GF-D8 (cell line): ENCODE results near the gene BUD31.
"Not testable (repeated sequence)": the region's sequence is repeated elsewhere in the genome, so short reads cannot be mapped to it uniquely, and the experiment has no call there.

Experiments used
- DNase-seq: peaks from one replicate; lab custom pipeline; 2025; lab: John Stamatoyannopoulos, UW

BUD31 gene

GRCh38 chr7:99380823-99381663, 27.7 kb upstream of the BUD31 start:
- DNase-seq = peak; percentile 12

GRCh38 chr7:99381664-99382075, 27.1 kb upstream of the BUD31 start:
- no peak for DNase-seq

DNA sequence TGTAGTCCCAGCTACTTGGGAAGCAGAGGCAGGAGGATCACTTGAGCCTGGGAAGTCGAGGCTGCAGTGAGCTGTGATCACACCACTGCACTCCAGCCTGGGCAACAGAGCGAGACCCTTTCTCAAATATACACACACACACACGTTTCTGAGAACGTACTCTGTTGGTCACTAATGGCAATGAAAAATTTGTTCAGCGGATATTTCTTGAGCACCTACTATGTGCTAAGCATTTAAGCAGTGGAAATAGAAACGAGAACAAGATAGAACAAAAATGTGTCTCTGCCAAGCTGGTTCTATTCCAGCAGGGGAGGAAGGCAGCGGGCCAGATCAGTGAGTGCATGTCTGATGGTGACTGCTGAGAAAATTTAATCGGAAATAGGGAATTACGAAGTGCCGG, 25.6 kb upstream of the BUD31 start:
- DNase-seq = no peak

DNA sequence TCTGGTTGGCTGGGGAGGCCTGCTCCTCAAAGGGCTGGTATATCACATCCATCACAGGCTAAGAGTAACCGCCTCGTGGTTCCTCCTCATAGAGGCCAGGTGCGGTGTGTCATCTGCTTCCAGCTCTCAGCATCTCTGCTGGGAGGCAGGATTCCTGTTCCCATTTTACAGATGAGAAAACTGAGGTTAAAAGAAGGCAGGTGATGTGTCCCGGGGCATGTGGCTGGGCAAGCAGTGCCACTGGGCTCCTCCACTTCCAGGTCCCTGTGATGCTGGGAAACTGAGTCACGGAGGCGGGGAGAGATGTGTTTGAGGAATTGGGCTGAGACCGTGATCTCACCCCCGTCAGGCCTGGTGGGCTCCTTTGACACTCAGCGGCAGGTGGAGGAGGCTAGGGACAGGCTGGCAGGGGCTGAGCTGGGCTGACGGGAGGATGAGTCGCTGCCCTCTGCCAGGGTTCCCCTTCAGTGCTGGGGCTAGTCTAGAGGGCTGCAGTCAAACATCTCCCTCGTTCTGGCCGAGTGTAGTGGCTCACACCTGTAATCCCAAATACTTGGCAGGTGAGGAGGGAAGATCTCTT, 24.9 kb upstream of the BUD31 start:
- no peak for DNase-seq

DNA sequence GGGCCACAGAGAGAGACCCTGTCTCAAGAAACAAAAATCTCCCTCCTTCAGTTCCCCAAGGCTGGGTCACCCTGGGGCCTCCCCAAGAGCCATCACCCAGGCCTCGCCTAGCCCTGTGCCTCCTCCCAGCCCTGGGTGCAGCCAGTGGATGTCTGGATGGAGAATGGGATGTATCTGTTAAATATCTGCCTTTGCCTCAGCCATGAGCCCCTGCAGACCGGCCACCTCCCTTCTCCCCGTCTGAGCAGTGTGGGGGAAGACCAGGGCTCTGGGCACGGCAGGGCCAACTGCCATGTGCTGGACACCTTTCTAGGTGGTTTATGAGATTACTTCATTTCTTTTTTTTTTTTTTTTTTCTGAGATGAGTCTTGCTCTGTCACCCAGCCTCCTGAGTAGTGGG, 24.2 kb upstream of the BUD31 start:
- no peak for DNase-seq

- no peak for DNase-seq
Measured at GRCh38 chr7:99385564-99385963, 23.2 kb upstream of the BUD31 start.

DNA sequence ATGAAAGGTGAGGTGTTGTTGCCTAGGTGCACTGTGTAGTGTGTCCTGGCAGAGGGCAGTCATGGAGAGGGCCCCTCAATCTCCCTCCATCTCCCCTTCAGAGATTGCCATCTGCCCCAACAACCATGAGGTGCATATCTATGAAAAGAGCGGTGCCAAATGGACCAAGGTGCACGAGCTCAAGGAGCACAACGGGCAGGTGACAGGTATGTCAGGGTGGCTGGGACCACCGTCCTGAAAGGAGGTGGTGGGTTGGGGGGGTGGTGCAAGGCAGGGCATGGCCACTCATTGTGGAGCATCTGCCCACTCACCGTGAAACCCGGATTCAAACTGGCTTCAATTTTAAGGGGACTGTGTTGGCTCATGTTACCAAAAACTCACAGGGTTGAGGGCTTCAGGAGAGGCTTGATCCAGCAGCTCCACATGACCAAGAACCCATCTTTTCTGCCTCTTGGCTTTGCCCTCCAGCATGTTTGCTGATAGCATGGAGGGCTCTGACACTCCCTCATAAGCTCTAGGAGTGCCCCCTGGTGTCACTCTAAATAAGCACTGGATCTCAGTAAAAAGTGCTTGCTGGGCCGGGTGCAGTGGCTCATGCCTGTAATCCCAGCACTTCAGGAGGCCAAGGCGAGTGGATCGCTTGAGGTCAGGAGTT, 22.1 kb upstream of the BUD31 start:
- peak; percentile 56 for DNase-seq

DNA sequence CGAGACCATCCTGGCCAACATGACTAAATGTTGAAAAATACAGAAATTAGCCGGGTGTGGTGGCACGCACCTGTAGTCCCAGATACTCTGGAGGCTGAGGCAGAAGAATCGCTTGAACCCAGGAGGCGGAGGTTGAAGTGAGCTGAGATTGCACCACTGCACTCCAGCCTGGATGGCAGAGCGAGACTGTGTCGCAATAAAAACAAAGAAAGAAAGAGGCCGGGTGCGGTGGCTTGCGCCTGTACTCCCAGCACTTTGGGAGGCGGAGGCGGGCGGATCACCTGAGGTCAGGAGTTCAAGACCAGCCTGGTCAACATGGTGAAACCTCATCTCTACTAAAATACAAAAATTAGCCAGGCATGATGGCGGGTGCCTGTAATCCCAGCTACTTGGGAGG, 21.5 kb upstream of the BUD31 start:
- DNase-seq = not testable (repeated sequence)

- DNase-seq = no peak
Measured at GRCh38 chr7:99387912-99388311, 20.9 kb upstream of the BUD31 start.

GRCh38 chr7:99389772-99390171, 19.0 kb upstream of the BUD31 start:
- DNase-seq = no peak

GRCh38 chr7:99390941-99391602, 17.7 kb upstream of the BUD31 start:
- no peak for DNase-seq

DNA sequence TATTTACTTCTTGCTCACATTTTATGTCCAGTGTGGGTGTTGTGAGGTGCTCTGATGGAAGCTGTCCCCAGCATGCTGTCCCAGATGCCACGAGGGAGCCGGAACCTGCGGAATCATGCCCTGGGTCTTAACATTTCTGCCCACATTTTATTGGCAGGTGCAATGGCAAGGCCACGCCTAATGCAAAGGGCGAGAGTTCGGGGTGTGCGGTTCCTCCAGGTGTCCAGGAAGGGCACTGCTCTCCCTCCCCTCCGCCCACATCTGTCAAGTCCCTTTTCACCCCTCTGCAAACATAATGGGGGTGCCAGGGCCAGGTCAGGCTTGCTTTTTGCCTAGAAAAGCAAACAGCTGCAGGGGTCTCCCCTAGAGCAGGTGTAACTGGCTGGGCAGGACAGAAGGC, 16.7 kb upstream of the BUD31 start:
- no peak for DNase-seq

- no peak for DNase-seq
Measured at GRCh38 chr7:99392659-99393354, 16.0 kb upstream of the BUD31 start.

DNA sequence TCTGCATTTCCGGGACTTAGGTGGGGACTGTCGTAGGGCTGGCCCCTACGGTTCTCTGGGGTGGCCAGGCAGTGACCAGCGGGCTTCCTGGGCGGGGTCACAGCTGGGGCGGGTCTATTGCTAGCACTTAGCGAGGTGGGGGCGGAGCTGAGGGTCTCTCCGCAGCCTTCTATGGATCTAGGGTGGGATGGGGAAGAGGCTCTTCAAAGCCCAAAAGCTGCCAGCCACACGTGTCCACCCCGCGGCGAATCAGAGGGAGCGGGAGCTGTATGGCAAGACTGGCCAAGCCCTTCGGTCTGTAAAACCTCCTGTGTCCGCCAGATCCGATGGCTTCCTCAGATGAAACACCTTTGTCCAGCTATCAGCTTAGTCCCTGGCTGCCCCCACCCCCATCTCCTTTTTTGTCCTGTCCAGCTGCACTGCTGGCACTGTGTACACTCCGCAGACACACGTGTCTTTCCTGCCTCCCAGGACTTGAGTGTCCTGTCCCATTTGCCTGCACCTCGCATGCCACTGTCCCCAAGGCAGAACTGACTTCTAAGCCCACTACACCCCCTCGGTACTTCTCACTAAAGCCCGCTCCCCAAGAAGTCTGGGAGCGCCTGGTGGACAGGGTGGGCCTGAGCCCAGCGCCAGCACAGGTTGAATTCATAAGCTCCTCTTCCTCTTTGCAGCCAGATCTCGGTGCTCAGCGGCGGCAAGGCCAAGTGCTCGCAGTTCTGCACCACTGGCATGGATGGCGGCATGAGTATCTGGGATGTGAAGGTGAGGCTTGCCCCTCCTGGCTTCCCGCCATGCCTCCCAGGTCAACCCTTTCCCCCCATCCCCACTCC, 15.2 kb upstream of the BUD31 start:
- no peak for DNase-seq

- no peak for DNase-seq
Measured at GRCh38 chr7:99394188-99394502, 14.6 kb upstream of the BUD31 start.

DNA sequence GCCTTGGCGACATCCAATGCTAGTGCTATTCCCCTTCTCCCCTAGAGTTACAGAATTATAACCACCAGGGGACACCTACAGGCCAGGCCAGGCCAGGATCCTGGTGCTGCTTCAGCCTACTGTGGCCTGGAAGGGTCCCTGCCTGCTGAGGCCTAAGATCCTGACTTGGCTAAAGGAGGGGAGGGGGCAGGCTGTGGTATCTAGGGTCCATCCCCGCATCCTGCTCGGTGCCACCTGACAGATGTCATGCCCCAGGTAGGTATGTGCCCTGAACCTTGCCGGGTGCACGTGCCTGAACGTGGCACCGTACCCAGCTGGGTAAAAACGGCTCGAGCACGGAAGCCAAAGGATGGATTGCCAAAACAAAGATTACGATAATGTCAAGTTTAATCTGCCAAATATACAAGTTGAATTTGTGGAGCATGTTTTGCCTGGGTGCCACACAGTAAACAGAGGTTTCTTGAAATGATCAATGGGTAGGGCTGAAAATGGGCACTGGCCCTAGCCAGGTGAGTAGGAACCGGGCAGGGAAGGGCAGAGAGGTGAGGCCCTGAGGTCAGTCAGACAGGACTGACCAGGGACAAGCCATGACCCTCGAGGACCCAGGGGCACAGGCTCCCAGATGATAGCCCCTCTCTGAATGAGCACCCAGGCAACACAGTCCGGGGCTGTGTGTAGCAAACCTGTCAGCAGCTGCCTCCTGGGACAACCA, 13.0 kb upstream of the BUD31 start:
- DNase-seq = no peak

DNA sequence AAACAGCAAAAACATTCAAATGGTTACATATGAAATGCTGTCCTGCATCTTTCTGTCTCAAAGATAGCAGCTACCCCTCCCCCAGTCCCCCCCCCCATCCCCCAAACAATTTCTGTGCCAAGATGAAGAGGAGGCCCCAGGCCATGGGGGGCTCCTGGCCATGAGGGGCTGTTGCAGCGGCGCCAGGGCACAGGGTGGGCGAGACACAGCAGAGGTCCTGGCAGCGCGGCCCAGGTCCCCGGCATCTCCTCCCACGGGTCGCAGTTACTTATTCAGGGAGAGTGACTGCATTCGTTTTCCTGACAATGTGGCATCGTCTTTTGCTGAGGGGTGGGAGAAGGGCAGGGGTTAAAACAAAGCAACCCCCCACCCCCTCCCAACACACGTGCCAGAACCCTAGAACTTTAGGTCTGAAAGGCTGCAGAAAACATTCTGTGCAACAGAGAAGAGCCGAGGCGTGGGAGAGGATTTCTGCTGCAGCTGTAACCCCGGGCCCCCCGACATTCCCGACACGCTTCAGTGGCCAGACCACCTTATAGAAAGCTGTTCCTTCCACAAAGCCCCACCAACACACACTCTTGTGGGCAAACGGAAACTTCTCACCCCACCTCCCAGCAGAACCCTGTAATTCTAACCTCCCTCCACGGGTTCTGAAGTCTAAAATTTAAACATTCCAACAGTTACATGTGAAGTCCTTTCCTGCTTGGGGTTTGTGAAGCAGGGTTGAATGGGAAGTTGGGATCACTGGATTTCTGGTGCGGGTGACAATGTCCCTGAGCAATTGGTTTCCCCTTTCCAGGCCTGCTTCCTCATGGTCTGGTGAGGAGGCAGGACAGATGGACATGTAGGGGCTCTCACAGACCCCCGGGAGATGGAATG, 12.1 kb upstream of the BUD31 start:
- DNase-seq = no peak

DNA sequence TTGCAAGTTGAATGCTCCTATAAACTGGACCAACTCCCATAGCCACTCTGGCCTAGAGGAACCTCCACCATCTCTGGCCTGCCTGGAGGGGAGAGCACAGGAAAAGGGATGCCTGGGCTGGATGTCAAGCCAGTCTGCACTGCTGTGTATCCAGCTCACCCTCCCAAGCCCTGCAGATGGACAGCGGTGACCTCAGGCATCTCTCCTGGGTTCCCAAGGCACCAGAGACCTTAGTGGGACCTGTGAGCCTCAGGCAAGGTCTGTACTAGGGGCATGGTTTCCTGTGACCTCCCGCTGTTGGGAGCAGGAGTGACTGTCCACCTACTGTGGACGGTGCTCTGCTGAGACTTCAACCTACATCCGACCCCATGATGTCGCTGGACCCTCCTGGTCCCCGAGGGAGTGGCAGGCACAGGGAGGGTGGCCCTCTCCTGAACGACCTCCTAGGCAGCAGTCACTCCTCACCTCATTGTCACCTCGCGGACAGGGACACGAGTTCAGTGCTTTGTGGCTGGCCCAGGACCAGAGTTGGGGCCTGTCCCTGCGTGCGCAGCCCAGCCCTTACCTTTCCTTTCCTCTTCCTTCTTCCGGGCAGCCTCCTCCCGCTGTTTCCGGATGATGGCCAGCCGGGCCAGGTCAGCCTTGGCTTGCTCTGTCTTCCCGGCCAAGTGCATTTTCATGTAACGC, 11.3 kb upstream of the BUD31 start:
- no peak for DNase-seq

DNA sequence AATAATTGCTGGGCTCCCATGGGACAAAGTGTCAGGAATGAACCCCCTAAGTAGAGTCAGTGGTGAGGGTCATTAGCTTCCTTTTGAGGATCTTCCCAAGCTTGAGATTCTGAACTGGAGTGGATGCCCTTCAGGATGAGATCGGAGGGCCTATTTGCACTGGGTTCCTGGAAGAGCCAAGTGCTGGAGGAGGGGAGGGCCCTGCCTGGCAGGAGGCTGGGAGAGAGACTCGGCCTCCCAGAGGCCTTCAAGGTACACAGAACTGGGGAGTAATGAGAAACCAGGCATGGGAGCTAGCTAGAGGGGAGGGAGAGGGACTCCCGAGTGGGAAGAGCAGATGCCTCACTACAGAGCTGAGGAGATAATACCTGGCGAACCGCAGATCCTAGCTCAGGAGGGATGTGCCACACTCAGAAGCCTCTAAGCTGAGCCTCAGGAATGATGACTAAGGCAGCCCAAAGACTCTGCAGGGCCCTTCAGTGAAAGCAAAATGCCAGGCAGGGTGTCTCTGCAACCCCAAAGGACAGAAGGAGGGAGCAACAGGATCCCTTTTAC, 9.8 kb upstream of the BUD31 start:
- DNase-seq = no peak
